GM12891 (cell line): ENCODE data around the gene PPP2R5D.

Experiments
- PAX5 ChIP-seq: IDR thresholded peaks from 2 replicates; pipeline ENCODE4 v1.6.1; 2011; ENCODE audit warnings: low read length, moderate library complexity, mild to moderate bottlenecking; ENCODE audit not compliant: insufficient read depth, severe bottlenecking
- POLR2A ChIP-seq: IDR thresholded peaks from 2 replicates; pipeline ENCODE4 v1.6.1; 2011; ENCODE audit warnings: low read depth, low read length, control low read depth
- POLR2AphosphoS5 ChIP-seq: IDR thresholded peaks from 2 replicates; pipeline ENCODE4 v1.6.1; 2011; ENCODE audit warnings: low read depth, low read length, control low read depth
- POU2F2 ChIP-seq: IDR thresholded peaks from 2 replicates; pipeline ENCODE4 v1.6.1; 2011; ENCODE audit warnings: low read depth, mild to moderate bottlenecking, control low read depth, low read length, moderate library complexity
- TAF1 ChIP-seq: IDR thresholded peaks from 2 replicates; pipeline ENCODE4 v1.6.1; 2011; ENCODE audit warnings: low read depth, low read length, control low read depth

- TF ChIP-seq POLR2A (no peak), TAF1 (no peak), PAX5 (no peak), POLR2AphosphoS5 (no peak), POU2F2 (no peak)
These were observed 20.3 kb upstream of the PPP2R5D start for GRCh38 chr6:42963855-42964605.
